HEK293 (cell line): ENCODE results near the gene MBP.
A peak's percentile ranks its signal among the peaks of the same experiment; 100 is the strongest.
"Not testable (repeated sequence)": the region's sequence is repeated elsewhere in the genome, so short reads cannot be mapped to it uniquely, and the experiment has no call there.

ENCODE experiments used
- CTCF ChIA-PET: fragments of 350-600 bp; formaldehyde crosslinking; extraction: SDS; loops from one replicate; lab custom pipeline; 2021; ENCODE audit warnings: antibody characterized with exemption; lab: Yijun Ruan, JAX
- POLR2A ChIA-PET: fragments of 300-600 bp; formaldehyde crosslinking; extraction: SDS; loops from one replicate; lab custom pipeline; 2020; ENCODE audit warnings: antibody characterized with exemption, inconsistent platforms; lab: Yijun Ruan, JAX
- H3K27ac ChIP-seq: fragments of 200-500 bp; sonication (Bioruptor generic); 2 replicates; pipeline ENCODE4 v1.5.1; 2014; ENCODE audit warnings: low read depth, low read length, control low read depth, inconsistent platforms; ENCODE audit errors: extremely low read depth
- H3K36me3 ChIP-seq, 2 experiments: fragments of 200-500 bp in 1 of 2; sonication (Bioruptor generic) in 1 of 2; 1 replicate in 1 of 2; 2 replicates in 1 of 2; pipeline ENCODE4 v1.5.1; 2014 to 2017; ENCODE audit warnings: inconsistent platforms in 2 of 2, low read length in 2 of 2; ENCODE audit not compliant: control insufficient read depth in 2 of 2, insufficient read depth in 1 of 2
- H3K4me1 ChIP-seq: fragments of 200-500 bp; sonication (Bioruptor generic); 2 replicates; pipeline ENCODE4 v1.5.1; 2014; ENCODE audit warnings: mild to moderate bottlenecking, low read length, inconsistent platforms; ENCODE audit not compliant: control insufficient read depth, insufficient read depth
- H3K4me3 ChIP-seq: 2 replicates; pipeline ENCODE4 v1.5.1; 2011; ENCODE audit warnings: low read depth, mild to moderate bottlenecking, control low read depth, low read length, moderate library complexity
- H3K9me3 ChIP-seq: fragments of 200-500 bp; sonication (Bioruptor generic); 2 replicates; pipeline ENCODE4 v1.5.1; 2014; ENCODE audit warnings: low read depth, low read length, inconsistent platforms; ENCODE audit not compliant: control insufficient read depth, insufficient read depth
- RBAK ChIP-seq: fragments of 450-650 bp; formaldehyde crosslinking; IDR thresholded peaks from 2 replicates; pipeline ENCODE4 v1.5.1; 2016; ENCODE audit warnings: missing biosample characterization, missing genetic modification characterization
- ZBTB17 ChIP-seq: fragments of 450-650 bp; formaldehyde crosslinking; IDR thresholded peaks from 2 replicates; pipeline ENCODE4 v1.5.1; 2016; ENCODE audit warnings: missing biosample characterization, missing genetic modification characterization
- ZEB2 ChIP-seq: fragments of 450-650 bp; formaldehyde crosslinking; IDR thresholded peaks from 2 replicates; pipeline ENCODE4 v1.5.1; 2016; ENCODE audit warnings: missing biosample characterization, missing genetic modification characterization
- ZNF121 ChIP-seq: fragments of 450-650 bp; formaldehyde crosslinking; IDR thresholded peaks from 2 replicates; pipeline ENCODE4 v1.5.1; 2016; ENCODE audit warnings: missing biosample characterization, missing genetic modification characterization
- ZNF155 ChIP-seq: fragments of 450-650 bp; formaldehyde crosslinking; IDR thresholded peaks from 2 replicates; pipeline ENCODE4 v1.5.1; 2016; ENCODE audit warnings: missing biosample characterization, missing genetic modification characterization
- ZNF202 ChIP-seq: fragments of 450-650 bp; formaldehyde crosslinking; IDR thresholded peaks from 2 replicates; pipeline ENCODE4 v1.5.1; 2016; ENCODE audit warnings: missing biosample characterization, missing genetic modification characterization, borderline replicate concordance
- ZNF211 ChIP-seq: fragments of 450-650 bp; formaldehyde crosslinking; IDR thresholded peaks from 2 replicates; pipeline ENCODE4 v1.5.1; 2016; ENCODE audit warnings: low read depth, missing biosample characterization, missing genetic modification characterization
- ZNF292 ChIP-seq: fragments of 450-650 bp; formaldehyde crosslinking; IDR thresholded peaks from 2 replicates; pipeline ENCODE4 v1.5.1; 2016; ENCODE audit warnings: low read depth, missing biosample characterization, missing genetic modification characterization, borderline replicate concordance
- ZNF302 ChIP-seq: fragments of 450-650 bp; formaldehyde crosslinking; IDR thresholded peaks from 2 replicates; pipeline ENCODE4 v1.5.1; 2016; ENCODE audit warnings: missing biosample characterization, missing genetic modification characterization, low read depth
- ZNF366 ChIP-seq: fragments of 450-650 bp; formaldehyde crosslinking; conservative IDR thresholded peaks from 2 replicates; pipeline ENCODE4 v1.5.1; 2016; ENCODE audit warnings: missing biosample characterization, missing genetic modification characterization
- ZNF544 ChIP-seq: fragments of 450-650 bp; formaldehyde crosslinking; IDR thresholded peaks from 2 replicates; pipeline ENCODE4 v1.5.0; 2017; ENCODE audit warnings: missing biosample characterization, missing genetic modification characterization
- ZNF560 ChIP-seq: fragments of 450-650 bp; formaldehyde crosslinking; IDR thresholded peaks from 2 replicates; pipeline ENCODE4 v1.5.1; 2017; ENCODE audit warnings: missing biosample characterization, missing genetic modification characterization, borderline replicate concordance
- ZNF596 ChIP-seq: fragments of 450-650 bp; IDR thresholded peaks from 2 replicates; pipeline ENCODE4 v1.5.0; 2018; ENCODE audit warnings: missing biosample characterization, mild to moderate bottlenecking, missing genetic modification characterization, moderate library complexity
- ZNF600 ChIP-seq: fragments of 450-650 bp; formaldehyde crosslinking; IDR thresholded peaks from 2 replicates; pipeline ENCODE4 v1.5.1; 2016; ENCODE audit warnings: missing biosample characterization, missing genetic modification characterization
- ZNF707 ChIP-seq: fragments of 450-650 bp; formaldehyde crosslinking; IDR thresholded peaks from 2 replicates; pipeline ENCODE4 v1.5.1; 2016; ENCODE audit warnings: missing biosample characterization, missing genetic modification characterization
- ZNF76 ChIP-seq: fragments of 450-650 bp; formaldehyde crosslinking; IDR thresholded peaks from 2 replicates; pipeline ENCODE4; 2016; ENCODE audit warnings: low read depth, missing biosample characterization, missing genetic modification characterization, borderline replicate concordance
- ZNF843 ChIP-seq: fragments of 450-650 bp; formaldehyde crosslinking; IDR thresholded peaks from 2 replicates; pipeline ENCODE4 v1.5.1; 2016; ENCODE audit warnings: missing biosample characterization, missing genetic modification characterization
- ZSCAN16 ChIP-seq: fragments of 450-650 bp; formaldehyde crosslinking; IDR thresholded peaks from 2 replicates; pipeline ENCODE4 v1.5.1; 2016; ENCODE audit warnings: missing biosample characterization, missing genetic modification characterization
- ZXDB ChIP-seq: fragments of 450-650 bp; formaldehyde crosslinking; IDR thresholded peaks from 2 replicates; pipeline ENCODE4 v1.5.1; 2016; ENCODE audit warnings: missing biosample characterization, missing genetic modification characterization
- TF ChIP-seq, protein P1 (sequence below): fragments of 450-650 bp; formaldehyde crosslinking; IDR thresholded peaks from 2 replicates; pipeline ENCODE4 v1.5.1; 2016; ENCODE audit warnings: missing biosample characterization, missing genetic modification characterization, borderline replicate concordance

Gene MBP

DNA sequence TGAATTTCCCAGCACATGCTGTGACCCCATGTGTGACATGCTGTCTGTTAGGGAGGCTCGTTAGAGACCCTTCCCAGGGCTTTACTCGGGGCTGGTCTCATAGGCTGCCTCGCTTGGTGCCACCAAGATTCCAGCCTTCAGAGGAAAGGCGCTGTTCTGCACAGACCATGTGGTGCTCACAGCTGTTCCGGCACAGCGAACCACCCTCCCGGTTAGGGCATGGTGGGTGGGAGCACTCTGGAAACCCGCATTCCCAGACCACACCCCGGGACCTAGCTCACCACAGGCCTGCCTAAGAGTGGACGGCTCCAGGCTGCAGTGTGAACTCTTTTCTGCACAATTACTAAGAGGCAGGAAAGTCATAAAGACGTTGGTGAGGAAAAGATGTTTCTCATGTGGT is 112.0 kb downstream of the MBP start:
- Histone ChIP-seq H3K4me3 (no peak overlapping the region), H3K9me3 (no peaks in the 10 kb centered on the region), H3K36me3 (peaks cover 0 to 7% of the 10 kb centered on the region in 2 experiments; a peak in 1 of 3 replicates), H3K4me1 (no peaks in the 10 kb centered on the region), H3K27ac (no peak overlapping the region)
- ChIA-PET POLR2A (no interaction called here), CTCF (no interaction called here)
- TF ChIP-seq ZNF211 (tag by site-specific recombination) (no peak), ZNF600 (tag by site-specific recombination) (0 out of 2 replicates have a peak, but pooled peaks have one; percentile 15)
- TF ChIP-seq, all 188 proteins: peak for 1

- Histone ChIP-seq H3K9me3 (no peaks in the 10 kb centered on the region), H3K36me3 (peaks cover 4 to 7% of the 10 kb centered on the region in 2 experiments; a peak in 2 of 3 replicates), H3K4me1 (no peaks in the 10 kb centered on the region), H3K27ac (no peak overlapping the region), H3K4me3 (no peak overlapping the region)
- ChIA-PET CTCF (no interaction called here), POLR2A (no interaction called here)
- TF ChIP-seq ZNF302 (tag by site-specific recombination) (no peak), ZNF544 (tag by site-specific recombination) (no peak), ZNF596 (no peak), ZSCAN16 (tag by site-specific recombination) (no peak), ZNF155 (tag by site-specific recombination) (no peak), RBAK (tag by site-specific recombination) (no peak), ZXDB (tag by site-specific recombination) (no peak), ZNF707 (no peak)
- TF ChIP-seq, all 188 proteins: peak for 0
Observed at GRCh38 chr18:77019641-77020040, 112.9 kb downstream of the MBP start.

- H3K4me1 ChIP-seq, H3K9me3 ChIP-seq, POLR2A ChIA-PET, H3K36me3 ChIP-seq, H3K4me3 ChIP-seq, H3K27ac ChIP-seq, CTCF ChIA-PET: not testable (repeated sequence)
- TF ChIP-seq ZNF366 (tag by site-specific recombination) (peak; percentile 92), ZBTB17 (tag by site-specific recombination) (peak; percentile 67), ZNF202 (tag by site-specific recombination) (0 out of 2 replicates have a peak, but pooled peaks have one; percentile 13)
Observed at GRCh38 chr18:77018650-77019049, 113.9 kb downstream of the MBP start.

GRCh38 chr18:77017355-77017754 is 115.2 kb downstream of the MBP start:
- POLR2A ChIA-PET = no interaction called here
- H3K4me3 ChIP-seq = no peak overlapping the region
- TF ChIP-seq ZNF292 (tag by site-specific recombination) = no peak
- TF ChIP-seq, protein P1, sequence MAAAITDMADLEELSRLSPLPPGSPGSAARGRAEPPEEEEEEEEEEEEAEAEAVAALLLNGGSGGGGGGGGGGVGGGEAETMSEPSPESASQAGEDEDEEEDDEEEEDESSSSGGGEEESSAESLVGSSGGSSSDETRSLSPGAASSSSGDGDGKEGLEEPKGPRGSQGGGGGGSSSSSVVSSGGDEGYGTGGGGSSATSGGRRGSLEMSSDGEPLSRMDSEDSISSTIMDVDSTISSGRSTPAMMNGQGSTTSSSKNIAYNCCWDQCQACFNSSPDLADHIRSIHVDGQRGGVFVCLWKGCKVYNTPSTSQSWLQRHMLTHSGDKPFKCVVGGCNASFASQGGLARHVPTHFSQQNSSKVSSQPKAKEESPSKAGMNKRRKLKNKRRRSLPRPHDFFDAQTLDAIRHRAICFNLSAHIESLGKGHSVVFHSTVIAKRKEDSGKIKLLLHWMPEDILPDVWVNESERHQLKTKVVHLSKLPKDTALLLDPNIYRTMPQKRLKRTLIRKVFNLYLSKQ (tag by site-specific recombination) = no peak
- TF ChIP-seq ZNF76 = no peak
- no peak for TF ChIP-seq ZNF560 (tag by site-specific recombination)
- TF ChIP-seq ZNF121 (tag by site-specific recombination) = no peak
- no peak for TF ChIP-seq ZEB2 (tag by site-specific recombination)
- TF ChIP-seq ZNF843 (tag by site-specific recombination) = no peak
- H3K9me3 ChIP-seq = no peaks in the 10 kb centered on the region
- H3K36me3 ChIP-seq = peaks cover 4 to 7% of the 10 kb centered on the region in 2 experiments; a peak in 2 of 3 replicates
- no peaks in the 10 kb centered on the region for H3K4me1 ChIP-seq
- CTCF ChIA-PET = no interaction called here
- H3K27ac ChIP-seq = no peak overlapping the region
